ENCODE data around the gene GBF1.

Gene GBF1

DNA sequence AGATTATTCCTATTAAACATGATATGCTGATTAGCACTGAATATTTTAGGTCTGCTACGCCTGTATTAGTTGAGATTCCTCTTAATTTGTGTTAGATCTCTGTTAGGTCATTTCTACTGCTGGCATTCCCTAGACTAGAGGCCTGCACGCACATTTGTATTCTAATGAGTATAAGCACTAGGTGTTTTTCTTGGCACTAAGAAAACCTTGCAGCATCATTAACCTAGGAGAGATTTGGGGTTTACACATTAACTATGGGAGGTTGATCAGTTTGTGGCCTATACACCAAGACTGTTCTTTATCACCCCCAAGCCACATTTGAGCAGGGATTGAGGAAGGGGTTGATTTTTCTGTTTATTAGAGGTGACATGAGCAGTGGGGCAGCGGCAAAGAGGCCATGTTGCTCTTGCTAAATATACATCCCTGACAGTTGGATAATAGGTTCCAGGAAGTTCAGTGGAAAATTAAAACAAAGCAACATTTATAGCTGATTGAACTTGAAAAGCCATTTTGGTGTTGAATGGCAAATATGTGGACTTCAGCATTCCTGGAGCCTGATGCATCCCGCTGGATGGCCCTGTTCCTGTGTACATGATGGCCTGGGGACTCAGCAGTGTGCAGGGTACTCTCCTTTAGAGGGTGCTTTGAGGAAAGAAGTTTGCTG, 65.2 kb downstream of the GBF1 start:
- TF ChIP-seq, protein P1, sequence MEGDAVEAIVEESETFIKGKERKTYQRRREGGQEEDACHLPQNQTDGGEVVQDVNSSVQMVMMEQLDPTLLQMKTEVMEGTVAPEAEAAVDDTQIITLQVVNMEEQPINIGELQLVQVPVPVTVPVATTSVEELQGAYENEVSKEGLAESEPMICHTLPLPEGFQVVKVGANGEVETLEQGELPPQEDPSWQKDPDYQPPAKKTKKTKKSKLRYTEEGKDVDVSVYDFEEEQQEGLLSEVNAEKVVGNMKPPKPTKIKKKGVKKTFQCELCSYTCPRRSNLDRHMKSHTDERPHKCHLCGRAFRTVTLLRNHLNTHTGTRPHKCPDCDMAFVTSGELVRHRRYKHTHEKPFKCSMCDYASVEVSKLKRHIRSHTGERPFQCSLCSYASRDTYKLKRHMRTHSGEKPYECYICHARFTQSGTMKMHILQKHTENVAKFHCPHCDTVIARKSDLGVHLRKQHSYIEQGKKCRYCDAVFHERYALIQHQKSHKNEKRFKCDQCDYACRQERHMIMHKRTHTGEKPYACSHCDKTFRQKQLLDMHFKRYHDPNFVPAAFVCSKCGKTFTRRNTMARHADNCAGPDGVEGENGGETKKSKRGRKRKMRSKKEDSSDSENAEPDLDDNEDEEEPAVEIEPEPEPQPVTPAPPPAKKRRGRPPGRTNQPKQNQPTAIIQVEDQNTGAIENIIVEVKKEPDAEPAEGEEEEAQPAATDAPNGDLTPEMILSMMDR (IDR thresholded peaks at IDR 0.05; ENCODE audit: borderline replicate concordance, insufficient read depth, low read depth, low read length), result no peak

DNA sequence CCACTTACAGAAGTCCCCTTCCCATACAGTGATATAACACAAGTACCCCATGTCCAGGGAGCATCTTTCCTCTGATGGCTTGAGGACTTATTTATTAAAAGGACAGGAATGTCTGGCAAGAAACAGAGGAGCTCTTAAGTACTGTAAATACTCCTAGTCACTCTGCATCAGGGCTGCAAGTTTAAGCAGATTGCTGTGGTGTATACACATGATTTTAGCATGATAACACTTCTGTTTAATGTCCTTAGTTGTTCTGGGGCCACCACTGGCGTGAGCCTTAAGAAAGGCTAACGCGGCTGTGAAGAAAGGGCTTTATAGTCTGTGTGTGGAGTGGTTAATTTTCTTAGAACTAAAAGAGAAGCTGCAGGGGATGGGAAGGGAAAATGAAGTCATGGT, 65.7 kb downstream of the GBF1 start:
- no peak overlapping the region for H3K4me3 ChIP-seq (ENCODE audit: low read depth, low read length)
- TF ChIP-seq, protein P1 (IDR thresholded peaks at IDR 0.05; ENCODE audit: borderline replicate concordance, insufficient read depth, low read depth, low read length), result no peak

More for the DNA sequence above, 65.2 kb downstream of the GBF1 start:
- no peak overlapping the region for H3K4me3 ChIP-seq (ENCODE audit: low read depth, low read length)

DNA sequence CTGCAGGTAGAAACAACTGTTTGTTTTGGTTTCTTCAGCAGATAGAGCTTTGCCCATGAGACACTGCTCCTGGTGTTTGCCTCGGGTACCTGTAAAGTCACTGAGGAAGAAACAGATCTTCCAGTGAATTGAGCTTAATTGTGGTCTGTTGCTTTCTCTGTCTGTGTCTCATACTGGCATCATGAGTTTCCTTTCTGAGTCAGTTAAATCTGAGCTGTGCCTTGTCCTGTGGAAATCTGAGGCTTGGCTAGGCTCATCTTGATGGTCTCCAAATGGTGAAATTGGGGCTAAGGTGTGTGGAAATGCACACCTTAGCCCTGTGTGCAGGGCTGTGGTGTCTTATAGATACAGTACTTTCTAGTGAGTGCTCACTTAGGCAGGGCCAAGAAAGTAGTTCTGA, 67.4 kb downstream of the GBF1 start:
- no peak overlapping the region for H3K4me3 ChIP-seq (ENCODE audit: low read depth, low read length)

DNA sequence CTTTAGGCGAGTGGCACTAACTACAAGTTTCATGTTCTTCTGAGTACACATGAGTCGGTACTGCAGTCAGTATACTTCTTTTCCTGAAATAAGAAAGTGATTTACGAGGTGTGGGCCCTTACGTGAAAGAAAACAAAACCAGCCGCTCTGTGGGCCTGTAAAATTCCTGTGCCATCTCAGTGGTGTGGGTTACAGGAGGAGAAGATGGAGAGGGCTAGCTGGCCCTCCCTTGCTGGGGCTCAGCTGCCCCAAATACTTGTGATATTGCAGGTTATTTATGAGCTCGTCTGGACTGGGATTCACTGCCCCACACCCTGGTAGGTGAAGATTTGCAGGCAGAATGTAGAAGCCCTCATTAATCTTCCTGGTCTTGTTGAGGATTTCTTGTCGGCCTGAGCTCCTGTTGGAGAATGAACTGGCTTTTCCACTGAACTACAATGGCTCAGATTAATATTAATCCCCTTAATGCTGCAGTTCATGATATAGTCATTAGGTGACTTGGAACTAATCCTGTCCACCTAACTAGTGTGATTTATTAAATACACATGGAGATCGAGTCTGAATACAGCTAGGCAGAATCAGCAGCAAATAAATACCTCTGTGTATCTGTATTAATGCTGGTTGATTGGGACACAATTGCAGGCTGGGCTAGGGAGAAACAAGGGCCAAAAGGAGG, 68.0 kb downstream of the GBF1 start:
- H3K4me3 ChIP-seq (ENCODE audit: low read depth, low read length), result no peak overlapping the region
- TF ChIP-seq, protein P1 (IDR thresholded peaks at IDR 0.05; ENCODE audit: borderline replicate concordance, insufficient read depth, low read depth, low read length), result no peak

More for the DNA sequence above, 67.4 kb downstream of the GBF1 start:
- TF ChIP-seq, protein P1 (IDR thresholded peaks at IDR 0.05; ENCODE audit: borderline replicate concordance, insufficient read depth, low read depth, low read length), result no peak

DNA sequence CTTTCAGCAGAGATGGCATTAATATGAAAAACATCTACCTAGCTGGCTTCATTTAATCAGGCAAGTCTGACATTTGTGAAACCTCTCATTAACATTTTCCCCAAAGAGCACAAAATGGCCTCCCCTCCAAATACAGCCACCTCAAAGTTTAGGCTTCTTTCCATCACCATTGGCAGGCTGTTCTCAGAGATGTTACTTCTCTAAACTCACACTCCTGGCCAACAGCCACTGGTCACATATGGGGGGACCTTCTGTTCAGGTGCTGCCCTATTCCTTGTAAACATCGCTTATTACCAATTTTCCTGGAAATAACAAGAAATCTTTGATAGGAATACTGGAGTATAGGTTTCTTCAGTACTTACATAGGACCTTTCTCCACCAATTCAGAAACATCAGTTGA, 69.5 kb downstream of the GBF1 start:
- TF ChIP-seq, protein P1 (IDR thresholded peaks at IDR 0.05; ENCODE audit: borderline replicate concordance, insufficient read depth, low read depth, low read length), result no peak
- H3K4me3 ChIP-seq (ENCODE audit: low read depth, low read length), result no peak overlapping the region

DNA sequence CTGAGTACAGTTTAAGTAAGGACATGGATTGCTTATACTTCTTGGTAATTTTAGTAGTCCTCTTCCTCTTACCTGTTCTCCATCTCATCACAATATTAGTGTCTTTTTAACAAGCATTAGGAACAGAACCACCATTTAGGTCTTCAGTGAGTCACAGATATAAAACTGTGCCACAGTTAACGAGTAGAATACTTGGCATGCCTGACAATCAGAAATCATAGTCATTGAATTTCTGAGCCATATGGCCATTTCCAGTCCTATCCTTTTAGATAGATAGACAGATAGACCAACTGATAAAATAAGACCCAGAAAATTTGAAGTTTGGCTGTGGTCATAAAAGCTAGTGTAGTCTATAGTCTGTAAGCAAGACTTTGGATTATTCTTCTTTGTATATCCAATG, 71.1 kb downstream of the GBF1 start:
- H3K4me3 ChIP-seq (ENCODE audit: low read depth, low read length), result no peak overlapping the region
- TF ChIP-seq, protein P1 (IDR thresholded peaks at IDR 0.05; ENCODE audit: borderline replicate concordance, insufficient read depth, low read depth, low read length), result no peak

DNA sequence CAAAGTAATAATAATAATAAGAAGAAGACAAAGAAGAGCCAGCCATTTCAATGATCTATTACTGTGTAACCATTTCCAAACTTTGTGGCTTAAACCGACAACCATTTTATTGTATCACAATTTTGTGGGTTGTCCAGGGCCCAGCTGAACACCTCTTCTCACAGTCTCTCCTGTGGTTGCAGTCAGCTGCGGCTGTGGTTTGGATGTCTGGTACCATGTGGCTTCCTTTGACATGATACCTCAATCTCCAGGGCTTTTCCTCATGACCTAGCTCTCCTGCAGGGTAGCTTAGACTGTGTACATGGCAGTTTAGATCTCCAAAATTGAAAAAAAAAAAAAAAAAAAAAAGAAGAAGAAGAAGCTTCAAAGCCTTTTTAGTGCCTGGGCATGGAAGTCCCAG, 77.6 kb downstream of the GBF1 start:
- TF ChIP-seq, protein P1 (IDR thresholded peaks at IDR 0.05; ENCODE audit: borderline replicate concordance, insufficient read depth, low read depth, low read length), result no peak
- no peak overlapping the region for H3K4me3 ChIP-seq (ENCODE audit: low read depth, low read length)

Data from GM12875 (cell line).